Body of pancreas (tissue), 4 donors: ENCODE results near the gene TC2N.

Source experiments
- CTCF ChIP-seq, 7 experiments: fragments of 450-650 bp in 4 of 7; fragments of 200-600 bp in 3 of 7; sonication (generic) in 3 of 7; IDR thresholded peaks; one replicate each; pipeline ENCODE4 v1.5.1; 2016 to 2019; ENCODE audit warnings: antibody characterized with exemption in 7 of 7
- POLR2A ChIP-seq, 3 donors: fragments of 450-650 bp; IDR thresholded peaks; one replicate each; pipeline ENCODE4 v1.6.1; 2016; ENCODE audit warnings: antibody characterized with exemption in 3 of 3, mild to moderate bottlenecking in 2 of 3

GRCh38 chr14:91860238-91860637, 7.1 kb downstream of the TC2N start:
- TF ChIP-seq CTCF (IDR thresholded peaks at IDR 0.05) (no peak), POLR2A (IDR thresholded peaks at IDR 0.05) (no peak)
